BLaER1 (cell line): ENCODE measurements around the gene ZFP92.
"Not testable (repeated sequence)": the region's sequence is repeated elsewhere in the genome, so short reads cannot be mapped to it uniquely, and the experiment has no call there.

Source experiments
- H3K27ac ChIP-seq: shearing (Covaris generic); formaldehyde crosslinking; 2 replicates; pipeline ENCODE4 v1.8.1; 2022
- H3K27me3 ChIP-seq: shearing (Covaris generic); formaldehyde crosslinking; 2 replicates; pipeline ENCODE4 v1.8.1; 2022
- H3K36me3 ChIP-seq: shearing (Covaris generic); formaldehyde crosslinking; 2 replicates; pipeline ENCODE4 v1.8.1; 2022
- H3K4me1 ChIP-seq: shearing (Covaris generic); formaldehyde crosslinking; 2 replicates; pipeline ENCODE4 v1.8.1; 2022
- H3K4me2 ChIP-seq: shearing (Covaris generic); formaldehyde crosslinking; 2 replicates; pipeline ENCODE4 v1.8.1; 2022
- H3K4me3 ChIP-seq: shearing (Covaris generic); formaldehyde crosslinking; 2 replicates; pipeline ENCODE4 v1.8.1; 2022
- H3K9ac ChIP-seq: shearing (Covaris generic); formaldehyde crosslinking; 2 replicates; pipeline ENCODE4 v1.8.1; 2022
- H3K9me3 ChIP-seq: shearing (Covaris generic); formaldehyde crosslinking; 2 replicates; pipeline ENCODE4 v1.8.1; 2022
- H4K20me1 ChIP-seq: shearing (Covaris generic); formaldehyde crosslinking; 2 replicates; pipeline ENCODE4 v1.8.1; 2022
- Cebpa-rat ChIP-seq: shearing (Covaris generic); IDR thresholded peaks from 2 replicates; pipeline ENCODE4 v1.8.1; 2022

ZFP92 gene

GRCh38 chrX:153397256-153397960 lies 13.9 kb upstream of the ZFP92 start:
- H3K27me3 ChIP-seq: 0 out of 2 replicates have a peak, but pooled peaks cover 3% of the 10 kb centered on the region
- H3K4me2 ChIP-seq: peak overlapping the region; percentile 74
- no peaks in the 10 kb centered on the region; the same call in 1 of the 2 replicates for H4K20me1 ChIP-seq
- H3K4me3 ChIP-seq: no peak overlapping the region
- no peak overlapping the region for H3K9ac ChIP-seq
- peaks cover 46% of the 10 kb centered on the region for H3K4me1 ChIP-seq
- H3K36me3 ChIP-seq: no peaks in the 10 kb centered on the region
- H3K9me3 ChIP-seq: peaks cover 16% of the 10 kb centered on the region
- H3K27ac ChIP-seq: no peak overlapping the region
- no peak for TF ChIP-seq Cebpa-rat

GRCh38 chrX:153398275-153398960 lies 12.9 kb upstream of the ZFP92 start:
- peaks cover 46% of the 10 kb centered on the region for H3K4me1 ChIP-seq
- no peaks in the 10 kb centered on the region for H3K36me3 ChIP-seq
- peaks cover 5% of the 10 kb centered on the region; the same call in 1 of the 2 replicates for H3K27me3 ChIP-seq
- no peak overlapping the region for H3K9ac ChIP-seq
- H3K9me3 ChIP-seq: peaks cover 8% of the 10 kb centered on the region
- no peaks in the 10 kb centered on the region; the same call in 1 of the 2 replicates for H4K20me1 ChIP-seq
- no peak overlapping the region for H3K4me3 ChIP-seq
- H3K27ac ChIP-seq: no peak overlapping the region
- no peak for TF ChIP-seq Cebpa-rat
- no peak overlapping the region for H3K4me2 ChIP-seq

- H3K9me3 ChIP-seq: peaks cover 8% of the 10 kb centered on the region
- H3K36me3 ChIP-seq: no peaks in the 10 kb centered on the region
- no peak overlapping the region for H3K27ac ChIP-seq
- H3K9ac ChIP-seq: no peak overlapping the region
- H3K4me1 ChIP-seq: peaks cover 29% of the 10 kb centered on the region
- H3K4me3 ChIP-seq: no peak overlapping the region
- peaks cover 22% of the 10 kb centered on the region for H3K27me3 ChIP-seq
- no peak for TF ChIP-seq Cebpa-rat
- H3K4me2 ChIP-seq: no peak overlapping the region
- no peaks in the 10 kb centered on the region; the same call in 1 of the 2 replicates for H4K20me1 ChIP-seq
Measured at GRCh38 chrX:153400146-153401132, 10.8 kb upstream of the ZFP92 start.

GRCh38 chrX:153401133-153401764 lies 10.0 kb upstream of the ZFP92 start, which contains the start of gene PNMA6E:
Gene PNMA6E (minus strand): TSS chrX:153401350. CDS start chrX:153398849, 2,501 bp downstream.
- Histone ChIP-seq H3K9ac (no peak within 1 kb of the TSS), H3K4me1 (peaks cover 21% of the 10 kb centered on the region), H4K20me1 (no peaks in the 10 kb centered on the region; the same call in 1 of the 2 replicates), H3K27ac (no peak within 1 kb of the TSS), H3K4me2 (no peak within 1 kb of the TSS), H3K9me3 (peaks cover 8% of the 10 kb centered on the region), H3K27me3 (peaks cover 27% of the 10 kb centered on the region), H3K4me3 (no peak within 1 kb of the TSS), H3K36me3 (no peaks in the 10 kb centered on the region)
- TF ChIP-seq Cebpa-rat: no peak

- H3K27me3 ChIP-seq: peaks cover 41% of the 10 kb centered on the region
- H3K9me3 ChIP-seq, H3K4me3 ChIP-seq, H3K27ac ChIP-seq, H3K9ac ChIP-seq, H3K4me1 ChIP-seq, H3K4me2 ChIP-seq, H3K36me3 ChIP-seq, H4K20me1 ChIP-seq: not testable (repeated sequence)
Measured at GRCh38 chrX:153404333-153404732, 6.9 kb upstream of the ZFP92 start.

- Histone ChIP-seq H3K4me1 (no peaks in the 10 kb centered on the region), H3K9ac (no peak overlapping the region), H3K27ac (no peak overlapping the region), H3K9me3 (peaks cover 8% of the 10 kb centered on the region), H3K4me2 (no peak overlapping the region), H3K36me3 (no peaks in the 10 kb centered on the region), H4K20me1 (peaks cover 8% of the 10 kb centered on the region; the same call in 1 of the 2 replicates), H3K4me3 (no peak overlapping the region), H3K27me3 (peaks cover 50% of the 10 kb centered on the region)
- TF ChIP-seq Cebpa-rat: no peak
Measured at GRCh38 chrX:153405426-153405825, 5.8 kb upstream of the ZFP92 start.

GRCh38 chrX:153406011-153406410 lies 5.3 kb upstream of the ZFP92 start:
- Histone ChIP-seq H3K27ac (no peak overlapping the region), H3K27me3 (peaks cover 56% of the 10 kb centered on the region), H3K4me2 (no peak overlapping the region), H3K9me3 (peaks cover 5% of the 10 kb centered on the region), H4K20me1 (peaks cover 9% of the 10 kb centered on the region; the same call in 1 of the 2 replicates), H3K9ac (no peak overlapping the region), H3K4me3 (no peak overlapping the region), H3K36me3 (no peaks in the 10 kb centered on the region), H3K4me1 (no peaks in the 10 kb centered on the region)
- no peak for TF ChIP-seq Cebpa-rat

GRCh38 chrX:153406903-153407302 lies 4.4 kb upstream of the ZFP92 start:
- peaks cover 65% of the 10 kb centered on the region for H3K27me3 ChIP-seq
- no peak overlapping the region for H3K9ac ChIP-seq
- no peak overlapping the region for H3K4me2 ChIP-seq
- no peak for TF ChIP-seq Cebpa-rat
- H3K4me3 ChIP-seq: no peak overlapping the region
- H3K9me3 ChIP-seq: no peaks in the 10 kb centered on the region
- peaks cover 9% of the 10 kb centered on the region; the same call in 1 of the 2 replicates for H4K20me1 ChIP-seq
- no peaks in the 10 kb centered on the region for H3K36me3 ChIP-seq
- peaks cover 6% of the 10 kb centered on the region for H3K4me1 ChIP-seq
- no peak overlapping the region for H3K27ac ChIP-seq

- Histone ChIP-seq H3K27me3 (peaks cover 73% of the 10 kb centered on the region), H3K36me3 (no peaks in the 10 kb centered on the region), H3K4me1 (peaks cover 9% of the 10 kb centered on the region), H3K9ac (no peak overlapping the region), H3K27ac (no peak overlapping the region), H3K4me2 (no peak overlapping the region), H3K4me3 (no peak overlapping the region), H3K9me3 (no peaks in the 10 kb centered on the region), H4K20me1 (peaks cover 13% of the 10 kb centered on the region; the same call in 1 of the 2 replicates)
- TF ChIP-seq Cebpa-rat: no peak
Measured at GRCh38 chrX:153407736-153408135, 3.5 kb upstream of the ZFP92 start.
